ENCODE results near the gene ZNF775. TPM values are rescaled to one million over a fixed set of nuclear protein-coding genes. Genes with fewer than 3 reads are reported as not detected.

Gene ZNF775
- polyA plus RNA-seq, 3 donors, result 1.3 to 2.7 (median 1.4) TPM

DNA sequence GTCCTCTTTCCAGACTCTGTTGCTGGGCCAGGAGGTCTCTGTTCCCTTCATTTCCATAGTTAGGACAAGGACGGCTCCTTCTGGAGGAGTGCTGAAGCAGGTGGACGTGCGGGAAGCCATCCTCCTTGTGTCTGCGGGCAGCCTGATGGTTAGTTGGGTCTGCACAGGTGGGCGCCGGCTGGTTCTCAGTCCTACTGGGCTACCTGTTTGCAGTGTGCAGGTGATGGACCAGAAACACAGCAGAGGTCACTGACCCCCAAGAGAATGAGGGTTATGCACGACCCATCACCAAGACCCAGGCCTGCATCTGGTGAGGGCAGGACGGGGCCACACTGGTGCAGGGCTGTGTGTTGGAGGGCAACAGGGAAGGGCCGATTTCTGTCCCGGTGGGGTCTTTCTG is 45.5 kb upstream of the ZNF775 start:
- peaks cover 24 to 28% of the 10 kb centered on the region in 2 donors for H3K36me3 Mint-ChIP-seq
- H3K27me3 Mint-ChIP-seq (ENCODE audit: low read depth in 3 of 3), result peaks cover 0 to under 1% (median 0%) of the 10 kb centered on the region in 3 donors
- Histone ChIP-seq H3K79me2 (ENCODE audit: insufficient read depth, low read length) (no peaks in the 10 kb centered on the region), H3K4me1 (ENCODE audit: control insufficient read depth in 1 of 2, insufficient read depth in 2 of 2, low read length in 2 of 2) (no peaks in the 10 kb centered on the region), H3K4me2 (replicated peaks; ENCODE audit: extremely low read depth, low read length, poor library complexity, severe bottlenecking) (no peak overlapping the region), H3K4me3 (replicated peaks in 1 of 3; ENCODE audit: low read depth in 2 of 3, low read length in 3 of 3) (no peak overlapping the region), H3K27me3 (ENCODE audit: control insufficient read depth in 2 of 2, insufficient read depth in 2 of 2, low read length in 2 of 2) (no peaks in the 10 kb centered on the region), H3K9ac (ENCODE audit: insufficient read depth, low read length, poor library complexity, severe bottlenecking) (no peak overlapping the region), H3K36me3 (replicated peaks in 1 of 2; ENCODE audit: control insufficient read depth in 1 of 2, insufficient read depth in 2 of 2, low read length in 2 of 2) (peaks cover 11 to 26% of the 10 kb centered on the region in 2 donors), H3K9me3 (replicated peaks in 1 of 2; ENCODE audit: control insufficient read depth in 1 of 2, insufficient read depth in 1 of 2, low read length in 2 of 2) (no peaks in the 10 kb centered on the region), H3K27ac (ENCODE audit: low read depth in 1 of 2, low read length in 2 of 2) (no peak overlapping the region), H4K20me1 (ENCODE audit: insufficient read depth, low read length) (no peaks in the 10 kb centered on the region), H2AFZ (ENCODE audit: insufficient read depth, low read depth, low read length, poor library complexity, severe bottlenecking) (no peak overlapping the region)
- WGBS (ENCODE audit: insufficient coverage), result 92% methylated on average over 10 of the region's 10 CpGs
- TF ChIP-seq, protein P1, sequence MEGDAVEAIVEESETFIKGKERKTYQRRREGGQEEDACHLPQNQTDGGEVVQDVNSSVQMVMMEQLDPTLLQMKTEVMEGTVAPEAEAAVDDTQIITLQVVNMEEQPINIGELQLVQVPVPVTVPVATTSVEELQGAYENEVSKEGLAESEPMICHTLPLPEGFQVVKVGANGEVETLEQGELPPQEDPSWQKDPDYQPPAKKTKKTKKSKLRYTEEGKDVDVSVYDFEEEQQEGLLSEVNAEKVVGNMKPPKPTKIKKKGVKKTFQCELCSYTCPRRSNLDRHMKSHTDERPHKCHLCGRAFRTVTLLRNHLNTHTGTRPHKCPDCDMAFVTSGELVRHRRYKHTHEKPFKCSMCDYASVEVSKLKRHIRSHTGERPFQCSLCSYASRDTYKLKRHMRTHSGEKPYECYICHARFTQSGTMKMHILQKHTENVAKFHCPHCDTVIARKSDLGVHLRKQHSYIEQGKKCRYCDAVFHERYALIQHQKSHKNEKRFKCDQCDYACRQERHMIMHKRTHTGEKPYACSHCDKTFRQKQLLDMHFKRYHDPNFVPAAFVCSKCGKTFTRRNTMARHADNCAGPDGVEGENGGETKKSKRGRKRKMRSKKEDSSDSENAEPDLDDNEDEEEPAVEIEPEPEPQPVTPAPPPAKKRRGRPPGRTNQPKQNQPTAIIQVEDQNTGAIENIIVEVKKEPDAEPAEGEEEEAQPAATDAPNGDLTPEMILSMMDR (IDR thresholded peaks at IDR 0.05), result no peak
- intact Hi-C loops (cut with micrococcal nuclease), result no loop called here
- DNase-seq, result no peak
- H3K4me1 Mint-ChIP-seq, result no peaks in the 10 kb centered on the region
- H3K9me3 Mint-ChIP-seq, result no peaks in the 10 kb centered on the region
- no peak overlapping the region for H3K4me3 Mint-ChIP-seq
- H3K27ac Mint-ChIP-seq, result no peak overlapping the region

DNA sequence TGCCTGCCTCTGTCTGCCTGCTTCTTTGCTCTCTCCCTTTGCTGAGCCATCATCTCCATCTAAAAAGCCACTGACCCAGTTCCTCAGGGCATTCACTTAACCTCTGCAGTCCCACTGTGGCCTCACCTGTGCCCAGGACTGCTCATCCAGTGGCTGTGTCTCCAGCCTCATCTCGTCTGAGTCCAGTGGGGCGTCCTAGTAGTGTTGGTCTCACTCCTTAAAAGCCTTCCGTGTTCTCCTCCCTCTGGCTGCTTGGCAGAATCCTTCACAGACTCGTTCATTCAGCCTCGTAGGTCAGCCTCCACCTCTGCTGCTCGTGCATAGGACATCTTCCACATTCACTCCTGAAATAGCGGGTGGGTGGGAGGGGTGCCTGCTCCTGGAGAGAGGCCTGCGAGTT is 45.0 kb upstream of the ZNF775 start:
- DNase-seq, result no peak
- Histone ChIP-seq H3K4me3 (replicated peaks in 1 of 3; ENCODE audit: low read depth in 2 of 3, low read length in 3 of 3) (no peak overlapping the region), H3K9ac (ENCODE audit: insufficient read depth, low read length, poor library complexity, severe bottlenecking) (no peak overlapping the region), H2AFZ (ENCODE audit: insufficient read depth, low read depth, low read length, poor library complexity, severe bottlenecking) (no peak overlapping the region), H4K20me1 (ENCODE audit: insufficient read depth, low read length) (no peaks in the 10 kb centered on the region), H3K4me1 (ENCODE audit: control insufficient read depth in 1 of 2, insufficient read depth in 2 of 2, low read length in 2 of 2) (no peaks in the 10 kb centered on the region), H3K79me2 (ENCODE audit: insufficient read depth, low read length) (no peaks in the 10 kb centered on the region), H3K36me3 (replicated peaks in 1 of 2; ENCODE audit: control insufficient read depth in 1 of 2, insufficient read depth in 2 of 2, low read length in 2 of 2) (peaks cover 11 to 22% of the 10 kb centered on the region in 2 donors), H3K27ac (ENCODE audit: low read depth in 1 of 2, low read length in 2 of 2) (no peak overlapping the region), H3K27me3 (ENCODE audit: control insufficient read depth in 2 of 2, insufficient read depth in 2 of 2, low read length in 2 of 2) (no peaks in the 10 kb centered on the region), H3K4me2 (replicated peaks; ENCODE audit: extremely low read depth, low read length, poor library complexity, severe bottlenecking) (no peak overlapping the region), H3K9me3 (replicated peaks in 1 of 2; ENCODE audit: control insufficient read depth in 1 of 2, insufficient read depth in 1 of 2, low read length in 2 of 2) (no peaks in the 10 kb centered on the region)
- H3K4me1 Mint-ChIP-seq, result no peaks in the 10 kb centered on the region
- intact Hi-C loops (cut with micrococcal nuclease), result no loop called here
- TF ChIP-seq, protein P1 (IDR thresholded peaks at IDR 0.05), result no peak
- no peak overlapping the region for H3K27ac Mint-ChIP-seq
- H3K36me3 Mint-ChIP-seq, result peaks cover 19 to 24% of the 10 kb centered on the region in 2 donors
- H3K9me3 Mint-ChIP-seq, result no peaks in the 10 kb centered on the region
- peaks cover under 1 to 2% (median 1%) of the 10 kb centered on the region in 3 donors for H3K27me3 Mint-ChIP-seq (ENCODE audit: low read depth in 3 of 3)
- WGBS (ENCODE audit: insufficient coverage), result 100% methylated on average over 3 of the region's 8 CpGs
- no peak overlapping the region for H3K4me3 Mint-ChIP-seq
